Myocyte (in vitro differentiated cells): Measurements from ENCODE around the gene SKAP1. TPM values are rescaled to one million over a fixed set of nuclear protein-coding genes. Genes with fewer than 3 reads are reported as not detected.
A peak's percentile ranks its signal among the peaks of the same experiment; 100 is the strongest.

Source experiments
- DNase-seq: peaks from one replicate; pipeline ENCODE4 v3.0.0-alpha.2; 2012; ENCODE audit warnings: low read depth
- polyA plus RNA-seq: library from polyadenylated mRNA; unstranded; fragments of >200 nt; gene quantifications from one replicate; pipeline ENCODE4 v1.2.1, GENCODE V29; 2012; ENCODE audit warnings: missing spikeins
- total RNA-seq: library from RNA; depleted of rRNA; stranded (reverse); fragments of >200 nt; gene quantifications from 2 replicates; pipeline ENCODE4 v1.2.3, GENCODE V29; 2014

The SKAP1 gene
- not detected in 2 replicates for total RNA-seq
- polyA plus RNA-seq = 0.13 TPM

GRCh38 chr17:48429638-48430586 is at the start of gene SKAP1:
Gene SKAP1 (minus strand): TSS chr17:48430214.
- no peak for DNase-seq

GRCh38 chr17:48479014-48479402 is 49.0 kb upstream of the SKAP1 start:
- no peak for DNase-seq

GRCh38 chr17:48478224-48479013 is 48.4 kb upstream of the SKAP1 start:
- no peak for DNase-seq

- no peak for DNase-seq
Observed at GRCh38 chr17:48477221-48477620, 47.2 kb upstream of the SKAP1 start.

GRCh38 chr17:48472411-48473281 is 42.6 kb upstream of the SKAP1 start:
- DNase-seq = peak; percentile 76

- no peak for DNase-seq
Observed at GRCh38 chr17:48471817-48472410, 41.9 kb upstream of the SKAP1 start.

- DNase-seq = peak; percentile 36
Observed at GRCh38 chr17:48470388-48471034, 40.5 kb upstream of the SKAP1 start.

- no peak for DNase-seq
Observed at GRCh38 chr17:48469227-48469626, 39.2 kb upstream of the SKAP1 start.

- DNase-seq = no peak
Observed at GRCh38 chr17:48468299-48468698, 38.3 kb upstream of the SKAP1 start.

GRCh38 chr17:48465884-48466283 is 35.9 kb upstream of the SKAP1 start:
- DNase-seq = no peak

- no peak for DNase-seq
Observed at GRCh38 chr17:48463526-48463925, 33.5 kb upstream of the SKAP1 start.

GRCh38 chr17:48462946-48463345 is 32.9 kb upstream of the SKAP1 start:
- no peak for DNase-seq

GRCh38 chr17:48460052-48460451 is 30.0 kb upstream of the SKAP1 start:
- DNase-seq = no peak

- no peak for DNase-seq
Observed at GRCh38 chr17:48459070-48459844, 29.2 kb upstream of the SKAP1 start.

GRCh38 chr17:48457080-48457836 is 27.2 kb upstream of the SKAP1 start:
- peak; percentile 72 for DNase-seq

- no peak for DNase-seq
Observed at GRCh38 chr17:48456589-48456988, 26.6 kb upstream of the SKAP1 start.

GRCh38 chr17:48455791-48456190 is 25.8 kb upstream of the SKAP1 start:
- DNase-seq = no peak

GRCh38 chr17:48453447-48453846 is 23.4 kb upstream of the SKAP1 start:
- no peak for DNase-seq

GRCh38 chr17:48451489-48451888 is 21.5 kb upstream of the SKAP1 start:
- peak; percentile 36 for DNase-seq
